ENCODE results near the gene MYH7.
A peak's percentile ranks its signal among the peaks of the same experiment; 100 is the strongest.
"Not testable (repeated sequence)": the region's sequence is repeated elsewhere in the genome, so short reads cannot be mapped to it uniquely, and the experiment has no call there.

MYH7 gene
- total RNA-seq: 0 to 0.05 reads per million in 2 donors

GRCh38 chr14:23435543-23436326, at the start of gene MYH7:
Gene MYH7, minus strand, starts transcription at chr14:23435660. Its CDS starts 1,928 bp downstream, at chr14:23433732.
- no peak for DNase-seq

- no peak for DNase-seq
These were observed 47.9 kb upstream of the MYH7 start for GRCh38 chr14:23483236-23483854.

GRCh38 chr14:23482823-23483148, 47.3 kb upstream of the MYH7 start:
- no peak for DNase-seq

GRCh38 chr14:23481979-23482822, 46.7 kb upstream of the MYH7 start:
- no peak for DNase-seq

GRCh38 chr14:23481362-23481970, 46.0 kb upstream of the MYH7 start:
- DNase-seq: no peak

- DNase-seq: no peak
These were observed 42.8 kb upstream of the MYH7 start for GRCh38 chr14:23478109-23478759.

- no peak for DNase-seq
These were observed 35.5 kb upstream of the MYH7 start for GRCh38 chr14:23470947-23471346.

GRCh38 chr14:23469906-23470403, 34.5 kb upstream of the MYH7 start:
- DNase-seq: no peak

GRCh38 chr14:23469127-23469905, 33.9 kb upstream of the MYH7 start, which contains the start of gene NGDN:
Gene NGDN, plus strand, starts transcription at chr14:23469703. Its CDS starts 13 bp downstream, at chr14:23469716.
- DNase-seq: peak; percentile 39

- no peak for DNase-seq
These were observed 33.3 kb upstream of the MYH7 start for GRCh38 chr14:23468704-23469126.

GRCh38 chr14:23465261-23465660, 29.8 kb upstream of the MYH7 start:
- DNase-seq: no peak

- no peak for DNase-seq
These were observed 29.2 kb upstream of the MYH7 start for GRCh38 chr14:23464700-23465099.

GRCh38 chr14:23460960-23461359, 25.5 kb upstream of the MYH7 start:
- no peak for DNase-seq

GRCh38 chr14:23457587-23458445, 22.4 kb upstream of the MYH7 start:
- no peak for DNase-seq

GRCh38 chr14:23456883-23457586, 21.6 kb upstream of the MYH7 start:
- not testable (repeated sequence) for DNase-seq

- no peak for DNase-seq
These were observed 19.0 kb upstream of the MYH7 start for GRCh38 chr14:23454445-23454856.

- no peak for DNase-seq
These were observed 16.8 kb upstream of the MYH7 start for GRCh38 chr14:23452237-23452636.

GRCh38 chr14:23450379-23450778, 14.9 kb upstream of the MYH7 start:
- no peak for DNase-seq

- DNase-seq: no peak
These were observed 13.9 kb upstream of the MYH7 start for GRCh38 chr14:23449314-23449713.
